DMS79 treated with DMSO at 0.1 percent for 48 hours (cell line): ENCODE data around the gene PPP1R3G.

Experiments
- DNase-seq: peaks from one replicate; lab custom pipeline; 2025; lab: John Stamatoyannopoulos, UW

Gene PPP1R3G

GRCh38 chr6:5094327-5094726, 9.2 kb downstream of the PPP1R3G start:
- DNase-seq = no peak

- DNase-seq = no peak
Measured at GRCh38 chr6:5095236-5095635, 10.1 kb downstream of the PPP1R3G start.

- no peak for DNase-seq
Measured at GRCh38 chr6:5096482-5096881, 11.3 kb downstream of the PPP1R3G start.

- no peak for DNase-seq
Measured at GRCh38 chr6:5098501-5099270, 13.5 kb downstream of the PPP1R3G start.

DNA sequence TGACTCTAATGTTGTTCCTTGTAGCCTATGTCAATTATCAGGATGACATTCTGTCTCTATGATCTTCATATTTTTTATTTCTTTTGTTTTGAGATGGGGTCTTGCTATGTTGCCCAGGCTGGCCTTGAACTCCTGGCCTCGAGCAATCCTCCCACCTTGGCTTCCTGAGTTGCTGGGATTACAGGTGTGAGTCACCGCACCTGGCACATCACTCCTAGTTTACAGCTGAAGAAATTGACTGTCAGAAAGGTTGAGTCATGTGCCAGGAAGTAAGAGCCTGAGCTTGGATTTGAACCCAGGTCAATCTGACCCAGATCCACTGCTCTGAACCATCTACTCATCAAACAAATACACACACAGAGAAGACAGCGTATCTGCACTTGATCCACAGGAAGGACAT, 14.4 kb downstream of the PPP1R3G start:
- no peak for DNase-seq

GRCh38 chr6:5100806-5101205, 15.7 kb downstream of the PPP1R3G start:
- DNase-seq = no peak

GRCh38 chr6:5102267-5102970, 17.3 kb downstream of the PPP1R3G start:
- no peak for DNase-seq

DNA sequence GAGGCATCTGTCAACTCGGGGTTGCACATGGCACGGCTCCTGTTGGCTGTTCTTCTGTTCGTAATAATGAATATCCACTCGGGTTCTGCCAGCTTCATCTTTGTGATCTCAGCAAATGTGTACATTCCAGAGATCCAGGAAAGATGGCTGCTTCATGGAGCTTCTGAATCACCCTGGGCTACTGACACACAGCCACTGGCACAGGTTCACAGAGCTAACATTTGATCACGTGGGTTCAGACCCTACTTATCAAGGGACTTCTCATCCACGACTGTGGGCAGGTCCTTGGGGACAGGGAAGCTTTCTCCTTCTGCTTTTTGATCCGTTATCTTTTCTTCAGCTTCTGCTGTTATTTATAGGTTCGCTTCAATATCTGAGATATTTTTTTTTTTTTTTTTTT, 18.1 kb downstream of the PPP1R3G start:
- DNase-seq = no peak

DNA sequence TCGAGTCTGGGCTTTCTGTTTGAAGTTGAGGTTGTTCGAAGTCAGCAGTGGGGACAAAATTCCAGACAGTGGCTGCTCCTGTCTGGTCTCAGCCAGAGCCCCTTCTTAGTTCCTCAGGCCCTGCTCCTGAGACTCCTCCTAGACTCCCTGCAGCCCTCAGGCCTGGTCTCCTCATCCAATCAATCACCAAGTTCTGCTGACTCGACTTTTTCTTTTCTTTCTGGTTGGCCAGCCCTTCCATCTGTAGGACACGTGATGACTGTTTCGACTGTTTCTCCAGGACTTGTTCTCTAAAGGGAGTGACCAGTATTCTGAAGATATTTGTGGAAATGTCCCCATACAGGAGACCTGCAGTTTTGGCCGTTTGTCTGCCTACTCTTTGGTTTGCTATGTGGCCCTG, 19.5 kb downstream of the PPP1R3G start:
- no peak for DNase-seq

GRCh38 chr6:5105146-5105545, 20.0 kb downstream of the PPP1R3G start:
- no peak for DNase-seq

GRCh38 chr6:5107341-5107740, 22.2 kb downstream of the PPP1R3G start:
- no peak for DNase-seq

GRCh38 chr6:5108068-5108467, 22.9 kb downstream of the PPP1R3G start:
- DNase-seq = no peak

GRCh38 chr6:5108536-5109150, 23.5 kb downstream of the PPP1R3G start:
- DNase-seq = no peak

GRCh38 chr6:5109436-5109835, 24.3 kb downstream of the PPP1R3G start:
- DNase-seq = no peak

DNA sequence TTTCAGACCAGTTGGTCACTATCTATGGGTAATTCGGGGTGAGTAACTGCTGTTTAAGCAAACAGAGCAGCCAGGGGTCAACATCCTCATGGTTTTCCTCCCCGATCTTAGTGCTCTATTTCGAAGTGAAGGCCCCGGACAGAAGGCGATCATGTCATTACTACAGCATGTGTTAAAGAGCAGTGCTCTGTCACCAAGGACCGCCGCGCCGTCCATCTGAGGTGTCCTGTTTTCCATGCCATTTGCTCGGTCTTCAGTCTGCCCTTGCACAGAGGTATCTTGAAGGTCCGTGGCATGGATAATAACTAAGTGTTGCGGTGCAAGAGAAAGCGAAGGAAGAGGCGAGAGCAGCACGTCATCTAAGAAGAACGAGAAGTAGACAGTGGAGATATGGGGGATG, 25.1 kb downstream of the PPP1R3G start:
- DNase-seq = no peak

- no peak for DNase-seq
Measured at GRCh38 chr6:5111626-5112025, 26.5 kb downstream of the PPP1R3G start.

GRCh38 chr6:5112066-5112799, 27.1 kb downstream of the PPP1R3G start:
- no peak for DNase-seq

- no peak for DNase-seq
Measured at GRCh38 chr6:5113096-5113495, 28.0 kb downstream of the PPP1R3G start.

DNA sequence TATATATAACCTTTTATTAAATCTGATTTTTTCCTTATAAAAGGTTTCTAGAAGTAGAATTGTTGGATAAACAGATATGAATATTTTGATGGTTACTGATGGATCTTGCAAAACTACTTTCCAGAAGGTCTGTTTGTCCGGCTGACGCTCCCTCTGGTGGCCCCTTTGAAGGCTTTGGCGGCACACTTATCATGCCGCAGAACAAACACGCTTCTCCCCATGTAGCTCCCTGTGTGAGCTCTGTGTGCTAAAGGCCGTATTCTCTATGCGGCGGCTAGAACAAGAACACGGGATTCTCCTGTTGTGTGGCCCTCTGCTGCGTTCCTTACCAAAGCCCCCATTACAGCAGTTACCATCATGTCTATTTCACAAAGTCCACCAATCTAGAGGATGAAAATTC, 30.0 kb downstream of the PPP1R3G start:
- no peak for DNase-seq

GRCh38 chr6:5116243-5116991, 31.3 kb downstream of the PPP1R3G start:
- no peak for DNase-seq

DNA sequence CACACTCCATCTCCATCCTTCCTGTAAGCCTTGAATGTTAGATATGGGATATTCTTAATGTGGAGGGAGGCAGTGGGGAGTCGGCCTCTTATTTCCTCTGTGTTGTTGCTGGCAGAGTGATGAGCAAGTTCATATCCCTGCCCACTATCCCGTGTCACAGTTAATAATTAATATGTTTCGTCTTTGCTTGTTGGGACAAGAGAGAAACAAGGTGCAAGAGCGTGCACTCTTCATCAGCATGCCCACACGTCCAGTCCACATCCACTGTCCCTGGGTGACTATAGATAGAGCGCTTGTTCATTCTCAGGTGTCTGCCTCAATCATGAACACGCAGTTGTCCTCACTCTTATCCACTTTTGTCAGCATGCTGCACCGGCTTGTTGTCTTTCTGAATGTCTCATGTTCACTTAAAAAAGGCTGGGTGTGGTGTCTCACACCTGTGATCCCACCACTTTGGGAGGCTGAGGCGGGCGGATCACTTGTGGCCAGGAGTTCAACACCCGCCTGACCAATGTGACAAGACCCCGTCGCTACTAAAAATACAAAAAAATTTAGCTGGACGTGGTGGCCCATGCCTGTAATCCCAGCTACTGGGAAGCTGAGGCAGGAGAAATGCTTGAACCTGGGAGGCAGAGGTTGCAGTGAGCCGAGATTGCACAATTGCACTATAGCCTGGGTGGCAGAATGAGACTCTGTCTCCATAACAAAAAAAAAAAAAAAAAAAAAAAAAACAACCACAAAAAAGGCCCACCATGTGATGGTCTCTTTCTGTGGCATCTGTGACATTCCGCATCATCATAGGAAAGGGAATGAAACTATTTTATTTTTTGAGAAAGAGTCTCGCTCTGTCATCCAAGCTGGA, 34.2 kb downstream of the PPP1R3G start:
- DNase-seq = no peak
